OCI-LY1 (cell line): ENCODE data around the gene DOCK7.

Experiments used
- H2AFZ ChIP-seq: fragments of 200-600 bp; sonication (generic), shearing (Covaris generic); 2 replicates; pipeline ENCODE4 v1.6.0; 2014; ENCODE audit warnings: antibody characterized with exemption, mild to moderate bottlenecking, low read length
- H3F3A ChIP-seq: fragments of 200-600 bp; sonication (generic), shearing (Covaris generic); 2 replicates; pipeline ENCODE4 v1.6.0; 2014; ENCODE audit warnings: mild to moderate bottlenecking, antibody characterized with exemption, low read length, moderate library complexity; ENCODE audit not compliant: insufficient read depth
- H3K27ac ChIP-seq: fragments of 200-600 bp; sonication (generic); 2 replicates; pipeline ENCODE4 v1.5.1; 2014; ENCODE audit warnings: low read length, mixed run types, mild to moderate bottlenecking, low read depth; ENCODE audit not compliant: poor library complexity, severe bottlenecking
- H3K27me3 ChIP-seq: fragments of 200-600 bp; sonication (generic); 2 replicates; pipeline ENCODE4 v1.6.0; 2014; ENCODE audit warnings: antibody characterized with exemption, mild to moderate bottlenecking, low read length, moderate library complexity; ENCODE audit not compliant: insufficient read depth
- H3K36me3 ChIP-seq: fragments of 200-600 bp; sonication (generic); 2 replicates; pipeline ENCODE4 v1.6.1; 2014; ENCODE audit warnings: mild to moderate bottlenecking, antibody characterized with exemption, low read length, moderate library complexity, mixed read lengths; ENCODE audit not compliant: insufficient read depth
- H3K4me1 ChIP-seq: fragments of 200-600 bp; sonication (generic); 2 replicates; pipeline ENCODE4 v1.5.1; 2014; ENCODE audit warnings: mild to moderate bottlenecking, low read length, moderate library complexity; ENCODE audit not compliant: insufficient read depth, severe bottlenecking
- H3K4me2 ChIP-seq: fragments of 200-600 bp; sonication (generic), shearing (Covaris generic); 2 replicates; pipeline ENCODE4 v1.6.1; 2014; ENCODE audit warnings: low read length
- H3K4me3 ChIP-seq: fragments of 200-600 bp; sonication (generic); 2 replicates; pipeline ENCODE4 v1.5.1; 2014; ENCODE audit warnings: low read length, low read depth, mild to moderate bottlenecking, mixed read lengths; ENCODE audit not compliant: poor library complexity, severe bottlenecking
- H3K79me2 ChIP-seq: fragments of 200-600 bp; shearing (Covaris generic); 2 replicates; pipeline ENCODE4 v1.6.1; 2016; ENCODE audit warnings: mixed run types, low read length, mixed read lengths; ENCODE audit not compliant: insufficient read depth
- H3K9ac ChIP-seq: fragments of 200-600 bp; sonication (generic), shearing (Covaris generic); 2 replicates; pipeline ENCODE4 v1.6.1; 2014; ENCODE audit warnings: mild to moderate bottlenecking, low read length, mixed read lengths
- H3K9me2 ChIP-seq: fragments of 200-600 bp; sonication (generic), shearing (Covaris generic); 2 replicates; pipeline ENCODE4 v1.6.1; 2014; ENCODE audit warnings: low read depth, mild to moderate bottlenecking, low read length, mixed read lengths
- H3K9me3 ChIP-seq: fragments of 200-600 bp; shearing (Covaris generic); 2 replicates; pipeline ENCODE4 v1.6.1; 2014; ENCODE audit warnings: low read length, mixed read lengths
- H4K20me1 ChIP-seq: fragments of 200-600 bp; sonication (generic), shearing (Covaris generic); 2 replicates; pipeline ENCODE4 v1.6.0; 2016; ENCODE audit warnings: mild to moderate bottlenecking, low read length; ENCODE audit not compliant: insufficient read depth
- EZH2 ChIP-seq: fragments of 200-600 bp; sonication (generic), shearing (Covaris generic); IDR thresholded peaks from 2 replicates; pipeline ENCODE4 v1.8.0; 2017; ENCODE audit warnings: borderline replicate concordance, mixed run types, mild to moderate bottlenecking, antibody characterized with exemption, low read length, moderate library complexity, mixed read lengths
- TF ChIP-seq, protein P1 (sequence below): fragments of 200-600 bp; sonication (generic), shearing (Covaris generic); IDR thresholded peaks from 2 replicates; pipeline ENCODE4 v1.5.1; 2017; ENCODE audit warnings: mild to moderate bottlenecking, antibody characterized with exemption, low read length, moderate library complexity, mixed read lengths

DOCK7 gene

DNA sequence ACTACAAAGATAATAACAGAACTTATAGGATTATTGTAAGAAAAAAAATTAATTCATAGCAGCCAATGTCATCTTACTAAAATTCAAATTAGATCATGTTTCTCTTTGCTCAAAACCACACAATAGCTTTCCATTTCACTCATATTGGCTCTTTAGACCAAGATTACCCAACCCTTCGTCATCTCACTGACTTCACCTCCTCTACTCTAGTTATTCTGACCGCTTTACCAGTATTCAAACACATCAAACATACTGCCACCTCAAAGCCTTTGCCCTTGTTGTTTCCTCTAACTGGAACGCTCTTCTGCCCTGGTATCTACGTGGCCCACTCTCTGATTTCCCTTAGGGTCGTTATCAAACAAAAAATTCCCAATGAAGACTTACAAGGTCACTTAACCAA, 89.1 kb downstream of the DOCK7 start:
- Histone ChIP-seq H2AFZ (no peak overlapping the region), H3K9me3 (no peaks in the 10 kb centered on the region)

DNA sequence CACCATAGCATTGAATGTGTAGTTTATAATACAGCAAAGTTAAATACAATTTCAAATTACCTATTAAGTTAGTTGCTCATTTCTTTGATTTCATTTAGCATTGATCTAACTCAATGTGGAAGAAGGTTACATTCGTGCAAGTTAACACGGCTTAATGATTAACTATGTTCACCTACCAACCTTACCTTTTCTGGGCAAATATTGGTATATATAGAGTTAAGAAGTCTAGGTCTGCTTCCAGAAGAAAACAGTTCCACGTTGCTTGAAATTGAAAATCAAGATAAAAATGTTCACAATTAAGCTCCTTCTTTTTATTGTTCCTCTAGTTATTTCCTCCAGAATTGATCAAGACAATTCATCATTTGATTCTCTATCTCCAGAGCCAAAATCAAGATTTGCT, 90.9 kb downstream of the DOCK7 start, which contains the start of gene ANGPTL3:
Gene ANGPTL3 (plus strand): TSS at position 240 of the 400 bp plus-strand sequence. CDS start 47 bp downstream, at position 287.
- no peaks in the 10 kb centered on the region for H3F3A ChIP-seq
- no peak within 1 kb of the TSS for H3K4me3 ChIP-seq
- no peaks in the 10 kb centered on the region for H3K9me3 ChIP-seq
- no peaks in the 10 kb centered on the region for H3K4me1 ChIP-seq
- no peaks in the 10 kb centered on the region for H3K9me2 ChIP-seq
- H3K79me2 ChIP-seq = no peaks in the 10 kb centered on the region
- H4K20me1 ChIP-seq = no peaks in the 10 kb centered on the region
- H3K27ac ChIP-seq = no peak within 1 kb of the TSS
- no peaks in the 10 kb centered on the region for H3K27me3 ChIP-seq
- TF ChIP-seq EZH2 = no peak
- TF ChIP-seq, protein P1, sequence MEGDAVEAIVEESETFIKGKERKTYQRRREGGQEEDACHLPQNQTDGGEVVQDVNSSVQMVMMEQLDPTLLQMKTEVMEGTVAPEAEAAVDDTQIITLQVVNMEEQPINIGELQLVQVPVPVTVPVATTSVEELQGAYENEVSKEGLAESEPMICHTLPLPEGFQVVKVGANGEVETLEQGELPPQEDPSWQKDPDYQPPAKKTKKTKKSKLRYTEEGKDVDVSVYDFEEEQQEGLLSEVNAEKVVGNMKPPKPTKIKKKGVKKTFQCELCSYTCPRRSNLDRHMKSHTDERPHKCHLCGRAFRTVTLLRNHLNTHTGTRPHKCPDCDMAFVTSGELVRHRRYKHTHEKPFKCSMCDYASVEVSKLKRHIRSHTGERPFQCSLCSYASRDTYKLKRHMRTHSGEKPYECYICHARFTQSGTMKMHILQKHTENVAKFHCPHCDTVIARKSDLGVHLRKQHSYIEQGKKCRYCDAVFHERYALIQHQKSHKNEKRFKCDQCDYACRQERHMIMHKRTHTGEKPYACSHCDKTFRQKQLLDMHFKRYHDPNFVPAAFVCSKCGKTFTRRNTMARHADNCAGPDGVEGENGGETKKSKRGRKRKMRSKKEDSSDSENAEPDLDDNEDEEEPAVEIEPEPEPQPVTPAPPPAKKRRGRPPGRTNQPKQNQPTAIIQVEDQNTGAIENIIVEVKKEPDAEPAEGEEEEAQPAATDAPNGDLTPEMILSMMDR = no peak
- no peaks in the 10 kb centered on the region for H3K36me3 ChIP-seq
- no peak within 1 kb of the TSS for H3K9ac ChIP-seq
- H2AFZ ChIP-seq = no peak within 1 kb of the TSS
- H3K4me2 ChIP-seq = no peak within 1 kb of the TSS

More for the DNA sequence above, 89.1 kb downstream of the DOCK7 start:
- H3K4me1 ChIP-seq = no peaks in the 10 kb centered on the region
- H3K27me3 ChIP-seq = no peaks in the 10 kb centered on the region
- H3K79me2 ChIP-seq = no peaks in the 10 kb centered on the region
- H3K9ac ChIP-seq = no peak overlapping the region
- no peaks in the 10 kb centered on the region for H3F3A ChIP-seq
- H3K4me3 ChIP-seq = no peak overlapping the region
- TF ChIP-seq EZH2 = no peak
- TF ChIP-seq, protein P1 = no peak
- no peaks in the 10 kb centered on the region for H3K9me2 ChIP-seq
- H3K27ac ChIP-seq = no peak overlapping the region
- no peaks in the 10 kb centered on the region for H3K36me3 ChIP-seq
- no peak overlapping the region for H3K4me2 ChIP-seq
- H4K20me1 ChIP-seq = no peaks in the 10 kb centered on the region

DNA sequence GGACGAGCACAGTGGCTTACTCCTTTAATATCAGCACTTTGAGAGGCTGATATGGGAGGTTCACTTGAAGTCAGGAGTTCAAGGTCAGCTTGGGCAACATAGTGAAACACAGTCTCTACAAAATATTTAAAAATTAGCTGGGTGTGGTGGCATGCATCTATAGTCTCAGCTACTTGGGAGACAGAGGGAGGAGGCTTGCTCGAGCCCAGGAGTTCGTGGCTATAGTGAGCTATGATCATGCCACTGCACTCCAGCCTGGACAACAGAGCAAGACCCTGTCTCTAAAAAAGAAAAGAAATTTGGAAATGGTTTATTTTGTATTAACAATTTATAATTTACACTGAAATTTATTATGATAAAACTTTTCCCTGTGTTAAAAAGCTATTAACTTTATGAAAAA, 92.5 kb downstream of the DOCK7 start:
- no peak overlapping the region for H3K4me2 ChIP-seq
- no peaks in the 10 kb centered on the region for H3K36me3 ChIP-seq
- no peaks in the 10 kb centered on the region for H3K27me3 ChIP-seq
- H3K79me2 ChIP-seq = no peaks in the 10 kb centered on the region
- H3K4me3 ChIP-seq = no peak overlapping the region
- H3F3A ChIP-seq = no peaks in the 10 kb centered on the region
- no peak overlapping the region for H3K9ac ChIP-seq
- H3K9me3 ChIP-seq = no peaks in the 10 kb centered on the region
- no peak for TF ChIP-seq EZH2
- TF ChIP-seq, protein P1 = no peak
- H3K9me2 ChIP-seq = no peaks in the 10 kb centered on the region
- H3K4me1 ChIP-seq = no peaks in the 10 kb centered on the region
- no peak overlapping the region for H3K27ac ChIP-seq
- no peak overlapping the region for H2AFZ ChIP-seq
- no peaks in the 10 kb centered on the region for H4K20me1 ChIP-seq
